Activated T-helper 1 cell treated with Interleukin-2 at 50 U/mL for 16 hours (primary cell): Measurements from ENCODE around the gene ASB7.

Source experiments
- DNase-seq: peaks from one replicate; pipeline ENCODE4 v3.0.0-alpha.2; 2020; ENCODE audit warnings: low read depth

The ASB7 gene

DNA sequence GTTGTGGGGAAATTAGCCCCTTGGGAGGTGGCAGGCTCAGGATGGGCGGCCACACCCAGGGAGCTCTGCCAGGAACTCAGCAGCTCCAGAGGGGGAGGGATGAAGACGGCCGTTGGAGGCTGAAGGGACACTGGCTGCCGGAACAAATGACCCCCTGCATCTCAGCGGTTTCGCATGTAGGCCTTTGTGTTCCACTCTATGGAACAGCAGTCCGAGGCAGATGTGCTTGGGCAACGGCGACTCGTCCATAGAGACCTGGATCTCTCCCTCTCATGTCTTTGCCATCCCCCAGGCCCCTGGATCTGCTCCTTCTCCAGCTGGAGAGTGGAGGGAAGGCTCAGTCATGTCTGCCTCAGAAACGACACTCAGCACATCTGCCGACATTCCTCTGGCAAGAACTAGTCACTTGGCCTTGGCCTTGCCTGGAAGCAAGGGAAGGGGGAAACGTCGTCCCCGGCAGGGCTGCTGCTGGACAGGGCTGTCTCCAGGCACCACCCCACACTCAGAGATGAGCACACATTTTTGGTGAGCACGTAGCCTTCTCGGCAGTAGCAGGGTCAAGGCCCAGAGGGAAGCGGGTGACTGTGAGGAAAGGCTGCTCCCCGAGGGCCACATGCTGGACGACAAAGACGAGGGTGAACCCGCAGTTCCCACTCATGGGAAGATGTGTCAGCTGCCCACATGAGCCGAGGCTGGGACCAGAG, 83.8 kb downstream of the ASB7 start:
- DNase-seq = no peak

DNA sequence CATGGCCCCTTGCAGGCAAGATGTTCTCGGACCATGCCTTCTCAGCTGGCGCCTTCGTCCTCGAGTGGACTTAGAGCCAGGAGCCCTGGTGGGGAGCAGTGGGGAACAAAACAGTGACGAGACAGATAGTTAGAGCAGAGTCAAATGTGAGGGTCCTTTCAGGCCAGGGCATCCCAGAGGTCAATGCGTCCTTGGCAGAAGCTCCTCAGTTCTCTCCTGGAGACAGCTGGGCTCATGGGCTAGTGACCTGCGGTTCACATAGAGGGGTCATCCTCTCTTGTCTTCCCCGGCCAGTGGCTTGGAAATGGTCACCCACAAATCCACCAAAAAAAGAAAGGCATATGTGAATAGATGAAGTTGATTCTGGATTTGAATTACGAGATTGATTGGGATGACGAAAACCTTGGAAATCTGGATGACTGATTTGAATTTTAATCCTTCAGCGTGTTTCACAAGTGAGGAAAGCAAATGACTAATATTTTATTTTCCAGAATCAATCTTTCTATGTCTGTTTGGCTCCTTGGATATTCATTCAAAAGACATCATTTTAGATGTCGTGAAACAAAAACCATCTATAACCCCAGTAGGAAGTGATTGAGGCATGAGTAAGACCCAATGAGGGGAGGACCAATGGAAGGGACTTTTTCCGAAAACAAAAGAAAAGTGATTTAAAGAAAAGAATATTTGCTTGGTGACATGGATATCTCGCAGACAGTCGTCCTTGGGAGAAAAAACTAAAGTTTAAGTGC, 84.5 kb downstream of the ASB7 start:
- no peak for DNase-seq

DNA sequence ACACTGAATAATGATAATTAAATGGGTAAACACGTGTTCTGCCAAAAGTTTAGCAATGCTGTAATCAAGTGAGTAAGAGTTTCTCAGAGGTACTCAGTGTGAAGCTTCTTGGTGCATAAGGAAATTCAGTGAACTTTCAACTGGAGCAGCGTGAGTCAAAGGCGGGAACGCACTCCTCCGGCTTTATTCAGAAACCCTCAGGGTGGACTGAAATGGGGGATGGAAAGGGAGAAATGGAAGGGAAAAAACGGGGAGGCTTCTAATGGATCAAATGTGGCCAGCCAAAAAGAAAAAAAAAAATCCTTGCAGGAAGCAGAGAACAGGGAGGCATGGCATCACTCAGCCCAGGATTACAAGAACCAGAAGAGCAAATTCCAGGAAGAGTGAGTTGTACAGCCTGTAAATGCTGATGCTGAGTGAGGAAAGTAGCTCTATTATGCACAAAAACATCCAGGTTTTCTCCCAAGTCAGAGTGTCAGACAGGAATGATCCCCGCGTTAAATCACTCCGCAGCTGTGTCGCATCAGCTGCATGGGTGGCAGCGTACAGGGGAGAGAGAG, 85.3 kb downstream of the ASB7 start:
- no peak for DNase-seq

DNA sequence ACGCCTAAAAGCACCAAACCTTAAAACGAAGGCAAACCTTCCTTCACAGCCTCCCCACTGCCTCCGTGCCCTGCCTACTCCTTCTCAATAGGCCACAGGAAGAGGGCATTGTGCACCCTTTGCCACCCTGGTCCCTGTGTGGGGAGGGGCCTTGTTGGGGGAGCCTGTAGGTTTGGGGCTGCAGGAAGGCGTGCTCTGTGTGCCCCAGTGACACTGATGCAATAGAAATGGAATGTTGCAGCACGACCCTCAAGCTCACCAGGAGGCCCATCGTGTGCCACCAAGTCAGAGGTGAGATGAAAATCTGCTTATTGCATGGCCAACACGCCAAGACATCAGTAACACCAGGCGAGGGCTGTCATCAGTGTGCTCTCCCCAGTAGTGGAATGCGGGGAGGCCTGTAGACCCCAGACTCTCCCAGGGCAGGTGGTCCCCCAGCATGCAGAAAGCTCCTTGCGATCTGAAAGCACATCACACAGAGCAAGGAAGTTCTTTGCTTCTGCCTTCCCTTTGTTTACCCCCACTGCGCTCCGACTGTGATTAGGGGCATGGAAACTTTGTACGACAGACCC, 86.2 kb downstream of the ASB7 start:
- DNase-seq = no peak

DNA sequence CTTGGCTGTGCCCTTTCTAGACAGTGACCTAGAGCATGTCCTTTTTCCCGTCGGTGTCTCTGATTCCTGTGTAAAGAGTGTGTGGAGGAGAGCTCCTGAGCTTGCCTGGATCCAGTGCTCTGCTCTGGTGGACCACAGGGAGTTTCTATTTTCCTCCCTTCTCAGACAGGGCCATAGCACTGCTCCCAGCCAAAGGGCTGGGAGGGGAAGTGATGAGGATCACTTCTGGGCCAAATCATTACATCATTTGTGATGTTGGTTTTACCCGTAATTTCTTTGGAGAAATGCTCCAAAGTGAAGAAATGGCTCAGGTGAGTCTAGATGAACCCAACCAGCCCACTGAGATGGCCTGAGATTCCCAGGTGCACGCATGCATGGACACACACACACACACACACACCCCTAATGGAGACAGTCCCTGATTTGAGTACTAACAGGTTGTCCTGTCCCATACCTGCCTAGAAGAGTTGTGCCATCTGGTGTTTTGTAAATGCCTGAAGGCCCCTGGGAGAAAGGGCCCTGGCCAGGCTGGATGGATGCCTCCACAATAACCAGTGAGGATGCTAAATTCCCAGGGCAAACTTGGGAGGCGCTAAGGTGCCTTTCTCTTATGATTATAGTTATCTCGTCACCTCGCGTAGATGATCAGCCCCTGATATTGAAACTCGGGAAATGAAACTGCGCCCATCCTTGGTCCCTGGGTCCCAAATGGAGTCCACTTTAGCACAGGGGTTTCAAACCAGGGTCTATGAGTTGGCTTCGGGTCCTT, 86.9 kb downstream of the ASB7 start:
- DNase-seq = no peak

DNA sequence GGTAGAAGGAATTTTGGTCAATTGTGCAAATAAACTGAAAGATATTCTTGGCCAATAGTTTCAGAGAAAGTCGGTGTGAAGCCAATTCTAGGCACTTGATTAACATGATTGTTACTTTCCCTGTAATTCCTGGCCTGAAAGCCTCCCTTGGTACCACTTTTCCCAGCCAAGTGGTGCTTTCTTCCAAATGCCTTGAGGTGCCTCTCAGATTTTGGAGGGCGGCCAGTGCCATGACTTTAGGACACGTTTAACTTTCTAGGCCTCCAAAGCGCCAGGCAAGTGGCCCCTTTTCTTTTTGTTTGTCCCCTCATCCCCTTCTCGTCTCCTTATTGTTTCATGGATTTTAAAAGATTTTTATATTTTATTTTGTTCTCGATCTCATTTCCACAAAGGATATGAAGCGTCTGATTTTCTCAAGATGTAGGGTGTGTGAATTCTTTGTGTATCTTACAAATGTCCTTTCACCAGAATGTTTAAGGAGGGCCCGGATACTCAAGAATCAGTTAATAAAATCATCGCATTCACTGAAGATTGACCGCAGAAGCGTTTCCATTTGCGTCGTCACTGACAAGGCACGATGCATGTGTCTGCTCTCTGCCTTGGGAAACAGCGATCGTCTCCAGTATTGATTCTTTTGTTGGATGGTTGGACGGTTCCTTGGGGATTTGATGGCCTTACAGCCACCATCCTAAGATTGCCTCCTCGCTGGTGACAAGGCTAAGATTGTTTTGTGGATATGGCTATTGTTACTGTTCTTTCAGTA, 87.8 kb downstream of the ASB7 start:
- DNase-seq = no peak

DNA sequence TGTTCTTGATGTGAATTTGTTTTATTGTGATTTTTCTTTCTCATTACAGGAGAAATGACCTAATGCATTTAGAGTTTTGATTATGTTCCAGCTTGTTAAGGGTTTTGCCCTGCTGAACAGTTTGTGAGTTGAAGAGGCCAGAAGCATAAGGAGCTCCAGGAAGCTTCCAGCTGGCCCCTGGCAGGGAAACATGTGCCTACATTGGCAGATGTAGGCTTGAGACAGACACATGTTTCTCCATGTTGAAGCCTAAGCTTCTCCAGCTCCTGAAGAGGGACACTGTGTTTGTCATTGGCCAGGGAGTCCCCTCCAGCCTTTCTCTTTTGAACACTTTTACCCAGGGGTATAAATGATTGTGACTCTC, 88.4 kb downstream of the ASB7 start:
- no peak for DNase-seq

DNA sequence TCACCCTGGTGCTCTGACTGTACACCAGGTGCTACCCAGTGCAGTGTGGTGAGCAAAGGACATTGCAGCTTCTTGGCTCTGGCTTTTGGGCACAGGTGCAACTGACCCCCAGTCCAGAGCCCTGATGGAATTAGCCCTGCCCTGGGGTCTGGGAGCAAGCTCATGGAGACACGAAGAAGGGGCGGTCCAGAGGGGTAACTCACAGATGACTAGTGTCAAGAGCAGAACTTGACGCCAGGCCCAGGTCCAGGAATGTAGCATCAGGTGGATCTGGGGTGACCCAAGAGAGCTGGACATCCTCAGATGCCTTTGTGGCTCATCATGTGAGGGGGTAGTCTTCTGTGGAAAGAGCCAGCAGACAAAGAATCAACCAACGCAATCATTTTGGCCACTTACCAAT, 88.9 kb downstream of the ASB7 start:
- no peak for DNase-seq

DNA sequence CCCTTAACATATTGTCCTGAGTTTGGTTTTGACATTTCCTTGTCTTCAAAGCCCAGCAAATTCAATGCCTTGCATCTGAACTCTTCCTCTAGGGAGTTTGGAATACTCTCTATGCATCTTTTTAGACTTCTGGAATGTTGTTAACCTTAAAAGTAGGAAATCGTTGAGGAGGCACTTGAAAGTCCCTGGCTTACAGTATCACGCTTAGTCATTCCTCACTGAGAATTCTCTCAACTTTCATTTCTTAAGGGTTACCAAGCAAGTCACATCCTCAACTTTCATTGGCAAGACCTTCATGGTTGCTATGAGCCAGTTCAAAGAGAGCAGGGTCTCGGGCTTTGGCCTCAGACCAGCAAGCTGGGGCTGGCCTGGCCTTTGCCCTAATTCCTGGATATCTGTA, 89.9 kb downstream of the ASB7 start:
- DNase-seq = no peak

DNA sequence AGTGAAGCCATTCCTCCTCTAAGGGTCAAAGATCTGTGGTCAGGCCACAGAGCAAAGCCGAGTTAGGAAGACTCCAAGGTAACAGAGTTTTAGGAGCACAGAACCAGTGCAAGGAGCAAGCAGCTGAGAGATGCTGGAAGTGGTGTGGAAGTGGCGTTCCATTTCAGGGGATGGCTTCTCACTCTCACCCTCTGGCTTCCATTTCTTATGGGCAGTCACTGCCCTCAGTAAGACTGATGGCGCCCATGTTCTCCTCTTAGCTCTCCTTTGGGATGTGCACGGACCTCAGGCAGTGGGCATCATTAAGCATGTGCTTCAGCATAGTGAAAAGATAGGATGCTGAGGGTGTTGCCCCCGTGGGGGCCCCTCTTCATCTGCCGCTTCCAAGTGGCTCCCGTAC, 90.3 kb downstream of the ASB7 start:
- DNase-seq = no peak

DNA sequence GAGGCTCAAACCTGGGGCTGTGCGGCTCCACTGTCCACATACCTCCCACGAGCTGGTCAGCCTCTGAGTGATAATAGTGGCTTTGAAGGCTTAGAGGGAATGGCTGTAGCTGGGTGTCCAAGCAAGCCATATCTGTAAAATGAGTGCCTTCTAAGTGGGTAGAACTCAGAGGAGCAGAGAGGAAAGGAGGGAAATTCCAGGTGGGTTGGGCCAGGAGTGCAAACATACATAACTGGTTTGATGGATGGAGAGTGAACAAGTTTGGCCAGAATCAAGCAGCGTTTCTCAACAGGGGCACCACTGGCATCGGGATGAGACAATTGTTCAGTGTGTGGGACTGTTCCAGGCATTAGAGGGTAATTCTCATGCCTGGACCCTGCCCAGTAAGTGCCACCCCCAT, 91.1 kb downstream of the ASB7 start:
- DNase-seq = no peak

DNA sequence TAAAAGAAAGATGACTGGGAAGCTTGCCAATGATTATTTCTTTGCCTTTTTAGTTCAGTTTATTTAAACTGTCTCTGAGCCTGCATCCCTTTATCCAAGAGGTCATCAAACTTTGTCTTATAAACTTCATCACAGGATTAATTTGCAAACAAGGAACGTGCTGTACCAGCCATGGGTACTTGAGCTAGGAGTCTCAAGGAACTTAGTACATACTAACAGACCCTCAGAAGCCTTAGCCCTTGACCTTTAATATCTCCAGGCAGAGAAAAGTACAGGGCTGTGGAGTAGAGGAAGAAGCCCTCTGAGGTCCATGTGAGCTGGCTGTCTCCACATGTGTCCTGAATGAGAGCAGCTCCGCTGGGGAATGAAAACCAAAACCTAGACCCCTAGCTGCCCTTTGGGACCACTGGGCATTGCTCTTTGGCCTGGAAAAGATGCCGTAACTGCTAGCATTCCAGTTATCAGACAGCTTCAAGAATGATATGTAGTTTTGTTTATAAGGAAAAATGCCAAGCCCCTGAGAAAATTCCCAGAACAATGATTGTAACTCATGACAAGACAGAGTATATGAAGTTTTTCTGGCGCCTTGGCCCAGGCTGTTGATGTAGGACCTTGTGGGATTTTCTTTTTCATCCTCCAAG, 92.1 kb downstream of the ASB7 start:
- no peak for DNase-seq

DNA sequence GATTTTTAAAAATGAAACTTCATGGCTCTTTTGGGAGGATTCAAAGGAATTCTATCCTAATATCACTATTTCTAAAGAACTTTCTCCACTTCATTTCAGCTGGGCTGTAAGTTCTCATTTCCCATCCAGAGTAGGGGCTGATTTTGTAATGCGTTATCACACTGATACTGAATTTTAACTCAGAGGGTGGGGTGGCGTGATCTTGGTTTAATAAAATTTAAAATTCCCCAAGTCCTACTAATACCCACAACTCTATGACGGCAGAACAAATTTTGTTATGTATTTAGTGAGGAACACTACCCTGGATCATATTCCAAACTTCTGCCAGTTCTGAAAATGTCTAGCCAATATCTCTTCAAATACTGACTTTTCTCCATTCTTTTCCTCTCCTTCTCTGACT, 92.7 kb downstream of the ASB7 start:
- DNase-seq = no peak

DNA sequence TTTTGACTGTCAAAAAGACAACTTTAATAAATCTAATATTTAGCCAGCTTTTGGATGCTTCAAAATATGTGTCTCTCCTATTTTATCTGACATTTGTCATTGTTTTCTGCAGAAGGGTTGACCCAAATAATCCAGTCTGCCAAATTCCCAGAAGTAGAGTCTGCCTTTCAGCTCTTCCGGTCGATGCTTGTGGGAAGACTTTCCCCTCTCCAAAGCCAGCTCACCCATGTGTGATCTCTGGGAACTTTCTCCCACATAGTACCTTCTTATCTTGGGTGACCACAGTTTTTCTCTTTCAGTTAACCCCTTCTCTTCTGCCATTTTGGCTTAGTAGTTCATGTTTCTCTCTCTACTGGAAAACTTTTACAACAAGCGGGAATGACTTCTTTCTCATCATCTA, 94.1 kb downstream of the ASB7 start:
- no peak for DNase-seq
